Right atrium auricular region (tissue), 2 donors: ENCODE results near the gene PLEK2. TPM values are rescaled to one million over a fixed set of nuclear protein-coding genes. Genes with fewer than 3 reads are reported as not detected.

ENCODE experiments used
- DNase-seq: peaks from one replicate; pipeline ENCODE4 v3.0.0-alpha.2; 2019; ENCODE audit warnings: low spot score
- H3K27ac ChIP-seq, 2 donors: fragments of 200-600 bp; sonication (generic); 1 replicate in 1 of 2; 2 replicates in 1 of 2; pipeline ENCODE4 v1.5.1; 2016 to 2019
- H3K27me3 ChIP-seq, 2 donors: fragments of 200-600 bp; sonication (generic); one replicate each; pipeline versions ENCODE4 v1.5.1 to v1.6.0; 2017 to 2019
- H3K36me3 ChIP-seq: fragments of 200-600 bp; sonication (generic); one replicate; pipeline ENCODE4 v1.5.1; 2016
- H3K4me1 ChIP-seq, 2 donors: fragments of 200-600 bp; sonication (generic); one replicate each; pipeline versions ENCODE4 v1.5.1 to v1.6.0; 2017 to 2019
- H3K4me3 ChIP-seq, 2 donors: fragments of 200-600 bp; sonication (generic); 1 replicate in 1 of 2; 2 replicates in 1 of 2; pipeline ENCODE4 v1.5.1; 2017 to 2019; ENCODE audit warnings: mild to moderate bottlenecking in 1 of 2, moderate library complexity in 1 of 2
- H3K9me3 ChIP-seq, 2 donors: fragments of 200-600 bp; sonication (generic); one replicate each; pipeline ENCODE4 v1.5.1; 2019
- CTCF ChIP-seq, 2 donors: fragments of 200-600 bp; sonication (generic); IDR thresholded peaks; one replicate each; pipeline ENCODE4 v1.5.1; 2019; ENCODE audit warnings: antibody characterized with exemption in 2 of 2
- total RNA-seq, 2 donors: library from RNA; depleted of rRNA; stranded (reverse); fragments of >200 nt; gene quantifications; one replicate each; pipeline ENCODE4 v1.1.0, GENCODE V29; 2016

The PLEK2 gene
- total RNA-seq, 2 donors from 2014 or later = 1.1 to 2.1 TPM

- Histone ChIP-seq H3K9me3 (no peaks in the 10 kb centered on the region), H3K27ac (no peak overlapping the region), H3K27me3 (no peaks in the 10 kb centered on the region), H3K4me1 (no peaks in the 10 kb centered on the region), H3K36me3 (no peaks in the 10 kb centered on the region), H3K4me3 (no peak overlapping the region)
- DNase-seq = no peak
- no peak for TF ChIP-seq CTCF (IDR thresholded peaks at IDR 0.05)
These were observed 6.2 kb downstream of the PLEK2 start for GRCh38 chr14:67405771-67406170.

GRCh38 chr14:67400434-67400833 is 11.5 kb downstream of the PLEK2 start:
- no peak overlapping the region for H3K27ac ChIP-seq
- H3K9me3 ChIP-seq = no peaks in the 10 kb centered on the region
- no peaks in the 10 kb centered on the region for H3K4me1 ChIP-seq
- H3K27me3 ChIP-seq = no peaks in the 10 kb centered on the region
- H3K36me3 ChIP-seq = no peaks in the 10 kb centered on the region
- no peak for TF ChIP-seq CTCF (IDR thresholded peaks at IDR 0.05)
- H3K4me3 ChIP-seq = no peak overlapping the region
- DNase-seq = no peak

GRCh38 chr14:67397536-67397935 is 14.4 kb downstream of the PLEK2 start:
- H3K36me3 ChIP-seq = no peaks in the 10 kb centered on the region
- no peaks in the 10 kb centered on the region for H3K9me3 ChIP-seq
- H3K4me1 ChIP-seq = no peaks in the 10 kb centered on the region
- TF ChIP-seq CTCF (IDR thresholded peaks at IDR 0.05) = no peak
- no peak for DNase-seq
- no peak overlapping the region for H3K4me3 ChIP-seq
- H3K27me3 ChIP-seq = no peaks in the 10 kb centered on the region
- H3K27ac ChIP-seq = no peak overlapping the region

GRCh38 chr14:67396381-67396970 is 15.5 kb downstream of the PLEK2 start:
- no peak for TF ChIP-seq CTCF (IDR thresholded peaks at IDR 0.05)
- Histone ChIP-seq H3K27ac (no peak overlapping the region), H3K4me3 (no peak overlapping the region), H3K9me3 (no peaks in the 10 kb centered on the region), H3K4me1 (no peaks in the 10 kb centered on the region), H3K27me3 (no peaks in the 10 kb centered on the region), H3K36me3 (no peaks in the 10 kb centered on the region)
- DNase-seq = no peak

- Histone ChIP-seq H3K36me3 (no peaks in the 10 kb centered on the region), H3K9me3 (no peaks in the 10 kb centered on the region), H3K4me3 (no peak overlapping the region), H3K4me1 (no peaks in the 10 kb centered on the region), H3K27ac (no peak overlapping the region), H3K27me3 (no peaks in the 10 kb centered on the region)
- TF ChIP-seq CTCF (IDR thresholded peaks at IDR 0.05) = no peak
- DNase-seq = no peak
These were observed 16.1 kb downstream of the PLEK2 start for GRCh38 chr14:67395876-67396189.
